Peyer's patch (tissue), 4 donors: ENCODE measurements around the gene XIAP.

Experiments used
- POLR2A ChIP-seq, 2 donors: fragments of 450-650 bp; IDR thresholded peaks; one replicate each; pipeline ENCODE4 v1.5.1; 2017; ENCODE audit warnings: antibody characterized with exemption in 2 of 2, mild to moderate bottlenecking in 2 of 2, moderate library complexity in 2 of 2
- TF ChIP-seq, protein P1 (sequence below), 6 experiments: fragments of 450-650 bp in 4 of 6; fragments of 200-600 bp in 2 of 6; sonication (generic) in 1 of 6; IDR thresholded peaks; one replicate each; pipeline ENCODE4 v1.5.1; 2017 to 2019; ENCODE audit warnings: antibody characterized with exemption in 6 of 6, mild to moderate bottlenecking in 3 of 6, moderate library complexity in 1 of 6

GRCh38 chrX:123943074-123943473, 83.2 kb downstream of the XIAP start:
- TF ChIP-seq, protein P1, sequence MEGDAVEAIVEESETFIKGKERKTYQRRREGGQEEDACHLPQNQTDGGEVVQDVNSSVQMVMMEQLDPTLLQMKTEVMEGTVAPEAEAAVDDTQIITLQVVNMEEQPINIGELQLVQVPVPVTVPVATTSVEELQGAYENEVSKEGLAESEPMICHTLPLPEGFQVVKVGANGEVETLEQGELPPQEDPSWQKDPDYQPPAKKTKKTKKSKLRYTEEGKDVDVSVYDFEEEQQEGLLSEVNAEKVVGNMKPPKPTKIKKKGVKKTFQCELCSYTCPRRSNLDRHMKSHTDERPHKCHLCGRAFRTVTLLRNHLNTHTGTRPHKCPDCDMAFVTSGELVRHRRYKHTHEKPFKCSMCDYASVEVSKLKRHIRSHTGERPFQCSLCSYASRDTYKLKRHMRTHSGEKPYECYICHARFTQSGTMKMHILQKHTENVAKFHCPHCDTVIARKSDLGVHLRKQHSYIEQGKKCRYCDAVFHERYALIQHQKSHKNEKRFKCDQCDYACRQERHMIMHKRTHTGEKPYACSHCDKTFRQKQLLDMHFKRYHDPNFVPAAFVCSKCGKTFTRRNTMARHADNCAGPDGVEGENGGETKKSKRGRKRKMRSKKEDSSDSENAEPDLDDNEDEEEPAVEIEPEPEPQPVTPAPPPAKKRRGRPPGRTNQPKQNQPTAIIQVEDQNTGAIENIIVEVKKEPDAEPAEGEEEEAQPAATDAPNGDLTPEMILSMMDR (IDR thresholded peaks at IDR 0.05): no peak
- no peak for TF ChIP-seq POLR2A (IDR thresholded peaks at IDR 0.05)
